Measurements from ENCODE around the gene TTC24.

TTC24 gene

GRCh38 chr1:156553860-156554485 is 25.6 kb upstream of the TTC24 start:
- no peak overlapping the region for H3K4me3 ChIP-seq (ENCODE audit: low read depth, low read length)
- TF ChIP-seq CTCF (IDR thresholded peaks at IDR 0.05; ENCODE audit: low read depth, low read length), result no peak

GRCh38 chr1:156554971-156555370 is 24.6 kb upstream of the TTC24 start:
- TF ChIP-seq CTCF (IDR thresholded peaks at IDR 0.05; ENCODE audit: low read depth, low read length), result no peak
- no peak overlapping the region for H3K4me3 ChIP-seq (ENCODE audit: low read depth, low read length)

GRCh38 chr1:156555715-156556114 is 23.8 kb upstream of the TTC24 start:
- no peak for TF ChIP-seq CTCF (IDR thresholded peaks at IDR 0.05; ENCODE audit: low read depth, low read length)
- no peak overlapping the region for H3K4me3 ChIP-seq (ENCODE audit: low read depth, low read length)

GRCh38 chr1:156556354-156556753 is 23.2 kb upstream of the TTC24 start:
- no peak for TF ChIP-seq CTCF (IDR thresholded peaks at IDR 0.05; ENCODE audit: low read depth, low read length)
- no peak overlapping the region for H3K4me3 ChIP-seq (ENCODE audit: low read depth, low read length)

GRCh38 chr1:156559086-156559796 is 20.3 kb upstream of the TTC24 start:
- no peak for TF ChIP-seq CTCF (IDR thresholded peaks at IDR 0.05; ENCODE audit: low read depth, low read length)
- no peak overlapping the region for H3K4me3 ChIP-seq (ENCODE audit: low read depth, low read length)

- no peak for TF ChIP-seq CTCF (IDR thresholded peaks at IDR 0.05; ENCODE audit: low read depth, low read length)
- H3K4me3 ChIP-seq (ENCODE audit: low read depth, low read length), result no peak overlapping the region
Measured at GRCh38 chr1:156559797-156560385, 19.6 kb upstream of the TTC24 start.

GRCh38 chr1:156560585-156561163 is 18.8 kb upstream of the TTC24 start:
- no peak overlapping the region for H3K4me3 ChIP-seq (ENCODE audit: low read depth, low read length)
- no peak for TF ChIP-seq CTCF (IDR thresholded peaks at IDR 0.05; ENCODE audit: low read depth, low read length)

All from WI38 (cell line).